Prostate gland (tissue), 2 donors: ENCODE results near the gene WDR73. TPM values are rescaled to one million over a fixed set of nuclear protein-coding genes. Genes with fewer than 3 reads are reported as not detected.

Experiments
- DNase-seq: peaks from one replicate; pipeline ENCODE4 v3.0.0-alpha.2; 2019; ENCODE audit warnings: low spot score
- H3K27ac ChIP-seq, 2 donors: fragments of 200-600 bp; sonication (generic); 2 replicates each; pipeline ENCODE4 v1.5.1; 2017 to 2019
- H3K27me3 ChIP-seq: fragments of 200-600 bp; sonication (generic); replicated peaks from 2 replicates; pipeline ENCODE4 v1.5.1; 2019; ENCODE audit not compliant: insufficient read depth
- H3K36me3 ChIP-seq, 2 donors: fragments of 200-600 bp; sonication (generic); 1 replicate in 1 of 2; 2 replicates in 1 of 2; pipeline versions ENCODE4 v1.5.1 to v1.8.1; 2017 to 2019
- H3K4me1 ChIP-seq: fragments of 200-600 bp; sonication (generic); replicated peaks from 2 replicates; pipeline ENCODE4 v1.5.1; 2019
- H3K4me3 ChIP-seq, 2 donors: fragments of 200-600 bp; sonication (generic); 2 replicates each; pipeline ENCODE4 v1.5.1; 2017 to 2019
- H3K9me3 ChIP-seq: fragments of 200-600 bp; sonication (generic); 2 replicates; pipeline ENCODE4 v1.5.1; 2017
- CTCF ChIP-seq, 4 experiments: fragments of 200-600 bp in 2 of 4; fragments of 450-650 bp in 2 of 4; sonication (generic) in 2 of 4; IDR thresholded peaks; 1 replicate in 3 of 4; 2 replicates in 1 of 4; pipeline ENCODE4 v1.5.1; 2016 to 2019; ENCODE audit warnings: antibody characterized with exemption in 4 of 4, mild to moderate bottlenecking in 2 of 4, moderate library complexity in 2 of 4
- POLR2A ChIP-seq: fragments of 450-650 bp; IDR thresholded peaks from one replicate; pipeline ENCODE4 v1.6.1; 2016; ENCODE audit warnings: antibody characterized with exemption, mild to moderate bottlenecking
- POLR2AphosphoS5 ChIP-seq: sonication (generic); formaldehyde crosslinking; IDR thresholded peaks from one replicate; pipeline ENCODE4 v1.6.1; 2017; ENCODE audit warnings: antibody characterized with exemption
- WGBS: methylation state at CpG from one replicate; pipeline ENCODE4 v1.1.5; 2018; 5-methylcytosine and 5-hydroxymethylcytosine counted together
- intact Hi-C: fragments of 100-400 bp; cut with DNase I; formaldehyde crosslinking; loops from one replicate; pipeline ENCODE4 v1.14.2; 2022
- total RNA-seq, 2 donors: library from RNA; depleted of rRNA; stranded (reverse); fragments of >200 nt; gene quantifications; one replicate each; pipeline ENCODE4 v1.1.0, GENCODE V29; 2016

The WDR73 gene
- total RNA-seq, 2 donors from 2014 or later, result 20.7 to 43.9 TPM

- TF ChIP-seq POLR2AphosphoS5 (no peak), CTCF (IDR thresholded peaks at IDR 0.05) (no peak), POLR2A (no peak)
- no peak for DNase-seq
- Histone ChIP-seq H3K9me3 (no peaks in the 10 kb centered on the region), H3K27ac (no peak overlapping the region), H3K27me3 (no peaks in the 10 kb centered on the region), H3K36me3 (no peaks in the 10 kb centered on the region), H3K4me3 (no peak overlapping the region), H3K4me1 (no peaks in the 10 kb centered on the region)
- 78% methylated on average over 2 of the region's 2 CpGs for WGBS
- intact Hi-C loops, result no loop called here
These were observed 12.3 kb upstream of the WDR73 start for GRCh38 chr15:84666373-84666772.

DNA sequence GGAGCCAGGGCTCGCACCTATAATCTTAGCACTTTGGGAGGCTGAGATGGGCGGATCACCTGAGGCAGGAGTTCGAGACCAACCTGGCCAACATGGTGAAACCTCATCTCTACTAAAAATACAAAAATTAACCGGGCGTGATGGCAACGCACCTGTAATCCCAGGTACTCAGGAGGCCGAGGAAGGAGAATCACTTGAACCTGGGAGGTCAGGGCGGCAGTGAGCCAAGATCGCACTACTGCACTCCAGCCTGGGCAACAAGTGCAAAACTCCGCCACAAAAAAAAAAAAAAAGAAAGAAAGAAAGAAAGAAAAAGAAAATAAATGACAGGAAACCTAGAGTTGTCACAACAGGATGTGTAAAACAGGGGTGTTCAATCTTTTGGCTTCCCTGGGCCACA lies 6.9 kb upstream of the WDR73 start:
- intact Hi-C loops, result no loop called here
- H3K4me1 ChIP-seq, result no peaks in the 10 kb centered on the region
- no peaks in the 10 kb centered on the region for H3K9me3 ChIP-seq
- H3K4me3 ChIP-seq, result no peak overlapping the region
- H3K27ac ChIP-seq, result no peak overlapping the region
- 95% methylated on average over 10 of the region's 10 CpGs for WGBS
- no peak for DNase-seq
- no peaks in the 10 kb centered on the region for H3K36me3 ChIP-seq
- no peaks in the 10 kb centered on the region for H3K27me3 ChIP-seq
- no peak for TF ChIP-seq POLR2AphosphoS5
- TF ChIP-seq POLR2A, result no peak

DNA sequence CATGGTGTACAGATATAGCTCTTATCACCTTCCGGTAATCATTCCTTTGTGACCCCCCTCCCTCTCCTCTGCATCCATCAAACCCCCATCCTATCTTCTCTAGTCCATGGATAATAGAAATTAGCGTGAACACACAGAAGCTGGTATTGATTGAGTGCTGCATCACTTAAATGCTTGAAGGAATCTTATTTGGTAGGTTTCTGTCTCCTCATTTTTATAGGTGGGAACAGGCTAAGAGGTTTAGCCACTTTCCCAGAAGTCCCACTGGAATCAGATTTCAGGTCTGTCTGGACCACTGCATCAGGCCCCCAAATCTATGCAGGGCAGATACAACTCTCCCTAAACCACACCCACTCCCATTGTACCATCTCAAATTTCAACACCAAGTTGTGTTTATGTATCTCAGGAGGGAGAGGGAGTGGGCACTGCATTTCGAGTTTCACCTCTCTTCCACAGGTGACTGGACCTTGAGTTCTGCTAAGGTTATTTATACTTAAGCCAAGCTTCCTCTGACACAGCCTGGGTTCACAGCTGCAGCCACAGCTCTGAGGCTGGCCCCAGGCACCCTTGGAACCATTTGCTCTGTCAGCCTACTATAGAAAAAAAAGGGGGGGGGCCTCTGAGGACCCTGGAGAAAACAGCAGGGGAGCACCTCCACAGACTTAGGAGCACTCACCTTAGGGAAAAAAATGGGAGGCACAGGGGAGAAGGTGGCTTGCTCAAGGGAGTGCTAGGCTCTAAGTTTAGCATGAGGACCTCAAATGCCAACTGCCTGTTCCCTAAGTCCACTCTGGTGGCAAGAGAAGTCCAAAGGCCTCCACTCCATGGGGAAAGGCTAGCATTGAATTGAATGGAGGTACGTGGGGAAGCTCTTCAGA lies 6.1 kb upstream of the WDR73 start:
- DNase-seq, result no peak
- H3K27me3 ChIP-seq, result no peaks in the 10 kb centered on the region
- TF ChIP-seq POLR2AphosphoS5, result no peak
- no peak for TF ChIP-seq CTCF (IDR thresholded peaks at IDR 0.05)
- TF ChIP-seq POLR2A, result no peak
- H3K4me1 ChIP-seq, result no peaks in the 10 kb centered on the region
- no peaks in the 10 kb centered on the region for H3K36me3 ChIP-seq
- intact Hi-C loops, result loop anchor here (5.0 to 10.0 kb wide), 3 partner anchors 57 to 85 kb away; partner anchors contain the start of genes SEC11A and ZNF592
- H3K9me3 ChIP-seq, result no peaks in the 10 kb centered on the region
- H3K27ac ChIP-seq, result no peak overlapping the region
- WGBS, result 73% methylated on average over 4 of the region's 4 CpGs
- H3K4me3 ChIP-seq, result no peak overlapping the region

DNA sequence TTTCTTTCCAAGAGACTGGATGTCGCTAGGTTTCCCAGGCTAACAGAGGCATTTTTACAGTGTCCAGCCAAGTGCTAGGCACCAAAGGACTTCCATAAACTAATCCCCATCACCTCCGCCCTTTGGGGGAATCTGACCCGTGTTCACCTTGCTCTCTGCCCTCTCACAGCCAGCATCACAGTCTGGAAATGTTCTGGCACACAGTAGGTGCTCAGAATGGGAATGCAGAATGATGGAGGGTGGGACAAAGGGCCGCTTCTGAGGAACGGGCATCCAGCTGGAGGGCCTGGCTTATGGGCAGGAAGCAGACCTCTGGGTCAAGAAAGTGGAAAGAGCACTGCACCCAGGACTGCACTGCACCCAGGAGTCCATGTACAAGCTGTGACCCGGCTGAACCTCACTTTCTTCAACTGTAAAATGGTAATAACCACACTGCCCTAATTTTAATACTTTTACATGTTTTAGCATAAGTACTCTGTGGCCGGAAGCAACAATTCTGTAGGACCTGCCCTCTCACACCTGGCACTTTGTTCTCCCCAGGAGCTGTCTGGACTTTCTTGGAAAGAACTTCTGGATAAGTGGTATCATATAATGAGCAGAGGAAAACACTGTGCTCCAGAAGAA lies 4.8 kb upstream of the WDR73 start:
- intact Hi-C loops, result loop anchor here (5.0 to 10.0 kb wide), 3 partner anchors 58 to 86 kb away; partner anchors contain the start of genes SEC11A and ZNF592
- H3K9me3 ChIP-seq, result no peaks in the 10 kb centered on the region
- WGBS, result 54% methylated on average over 7 of the region's 7 CpGs
- peak overlapping the region; percentile 75 to 79 for H3K27ac ChIP-seq
- H3K36me3 ChIP-seq, result no peaks in the 10 kb centered on the region
- TF ChIP-seq POLR2AphosphoS5 (no peak), POLR2A (no peak), CTCF (IDR thresholded peaks at IDR 0.05) (no peak)
- no peaks in the 10 kb centered on the region for H3K4me1 ChIP-seq
- H3K27me3 ChIP-seq, result no peaks in the 10 kb centered on the region
- no peak for DNase-seq
- H3K4me3 ChIP-seq, result no peak overlapping the region

DNA sequence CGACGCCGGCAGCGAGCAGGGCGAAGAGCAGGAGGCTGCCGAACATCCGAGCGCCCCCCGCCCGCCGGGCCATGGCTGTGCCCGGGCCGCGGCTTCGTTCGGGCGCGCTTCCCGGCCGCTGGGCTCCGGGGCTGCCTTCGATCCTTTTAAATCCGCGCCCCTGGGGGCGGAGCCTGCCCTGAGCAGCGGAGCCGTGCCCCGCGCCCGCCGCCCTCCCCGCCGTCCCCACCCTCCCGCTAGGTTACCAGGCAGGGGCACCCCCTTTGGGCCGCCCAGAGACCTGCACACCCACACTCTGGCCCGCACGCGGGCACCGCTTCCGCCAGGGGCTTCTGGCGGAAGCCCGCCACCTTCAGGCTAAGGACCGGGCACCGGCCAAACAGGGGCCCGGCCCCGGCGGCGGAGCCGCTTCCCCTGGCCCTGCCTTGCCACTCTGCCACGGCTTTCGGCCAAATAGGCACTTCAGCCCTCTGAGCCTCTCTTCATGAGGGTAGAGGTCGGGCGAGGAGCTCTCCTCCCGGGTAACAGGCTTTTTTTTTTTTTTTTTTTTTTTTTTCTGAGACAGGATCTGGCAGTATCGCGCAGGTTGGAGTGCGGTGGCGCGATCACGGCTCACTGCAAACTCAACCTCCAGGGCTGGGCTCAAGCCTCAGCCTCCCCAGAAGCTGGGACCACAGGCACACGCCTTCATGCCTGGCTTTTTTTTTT lies 4.2 kb upstream of the WDR73 start, which contains the start of gene NMB:
TSS of gene NMB (minus strand) at position 120 of the 708 bp plus-strand sequence. CDS start at position 73, 47 bp downstream.
- under 1% methylated on average over 30 of the region's 61 CpGs for WGBS
- DNase-seq, result peak; percentile 72
- no peaks in the 10 kb centered on the region for H3K36me3 ChIP-seq
- no peaks in the 10 kb centered on the region for H3K27me3 ChIP-seq
- H3K9me3 ChIP-seq, result no peaks in the 10 kb centered on the region
- peaks cover 3% of the 10 kb centered on the region for H3K4me1 ChIP-seq
- peak within 1 kb of the TSS; percentile 75 to 79 for H3K27ac ChIP-seq
- intact Hi-C loops, result loop anchor here (5.0 to 10.0 kb wide), 3 partner anchors 59 to 87 kb away; partner anchors contain the start of genes SEC11A and ZNF592
- TF ChIP-seq POLR2A (peak; percentile 60), POLR2AphosphoS5 (no peak), CTCF (IDR thresholded peaks at IDR 0.05) (peak; percentile 35 to 75 (median 54))
- H3K4me3 ChIP-seq, result peak within 1 kb of the TSS; percentile 58 to 64
